SIG-M5 (cell line): ENCODE measurements around the gene IPMK.
"Not testable (repeated sequence)": the region's sequence is repeated elsewhere in the genome, so short reads cannot be mapped to it uniquely, and the experiment has no call there.

Experiments used
- DNase-seq: peaks from one replicate; lab custom pipeline; 2025; lab: John Stamatoyannopoulos, UW

The IPMK gene

GRCh38 chr10:58266826-58267712, 625 bp downstream of the IPMK start:
- DNase-seq = peak; percentile 73

DNA sequence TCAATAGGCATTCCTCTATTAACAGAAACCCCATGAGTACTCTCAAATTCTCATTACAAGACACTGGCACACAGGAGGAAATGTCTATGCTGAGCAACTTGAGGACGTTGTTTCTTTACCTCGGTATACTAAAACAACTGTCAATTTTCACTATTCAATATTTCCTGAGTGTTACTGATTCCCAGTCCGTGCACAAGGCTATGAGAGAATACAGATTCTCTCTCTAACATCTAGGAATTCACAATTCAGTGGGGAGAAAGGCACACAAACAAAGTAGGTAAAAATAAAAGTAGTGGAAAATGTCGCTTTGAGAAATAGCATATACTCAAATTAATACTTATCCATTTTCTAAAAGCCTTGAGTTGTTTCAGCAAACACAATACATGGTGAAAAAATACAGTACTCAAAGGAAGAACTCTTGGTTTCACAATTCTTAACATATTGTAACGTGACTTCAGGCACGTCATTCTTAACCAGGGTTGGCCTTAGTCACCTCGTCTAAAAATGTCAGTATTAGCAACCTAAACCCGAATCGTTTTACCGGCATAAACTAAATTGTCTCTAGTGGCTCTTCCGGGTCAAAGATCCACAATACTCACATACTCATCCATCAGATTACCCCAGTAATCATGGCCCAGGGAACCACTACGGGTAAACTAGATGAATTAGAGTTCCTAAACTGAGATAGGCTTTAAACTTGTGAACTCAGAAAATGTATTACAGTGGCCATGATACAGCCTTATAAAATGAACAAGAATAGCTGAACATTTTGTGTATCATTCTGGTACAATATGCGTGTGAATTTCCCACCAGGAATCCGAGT, 1.5 kb downstream of the IPMK start:
- peak; percentile 21 for DNase-seq

DNA sequence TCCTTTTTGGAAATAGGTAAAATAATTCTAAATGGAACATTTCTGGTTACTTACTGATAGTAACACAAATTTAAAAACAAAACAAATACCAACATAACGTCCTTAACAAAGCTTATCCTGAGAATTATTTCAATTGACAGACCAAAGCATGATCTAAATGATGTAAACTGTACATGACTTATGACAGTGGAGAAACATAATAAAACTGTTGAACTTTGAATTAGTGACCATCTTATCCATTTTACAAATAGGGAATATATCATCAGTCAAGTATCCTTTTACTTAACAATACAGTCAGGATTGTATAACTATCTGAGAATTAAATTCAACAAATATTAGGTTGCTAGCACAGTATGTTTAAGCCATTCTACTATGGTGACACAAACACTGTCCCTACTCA, 2.4 kb downstream of the IPMK start:
- DNase-seq = no peak

DNA sequence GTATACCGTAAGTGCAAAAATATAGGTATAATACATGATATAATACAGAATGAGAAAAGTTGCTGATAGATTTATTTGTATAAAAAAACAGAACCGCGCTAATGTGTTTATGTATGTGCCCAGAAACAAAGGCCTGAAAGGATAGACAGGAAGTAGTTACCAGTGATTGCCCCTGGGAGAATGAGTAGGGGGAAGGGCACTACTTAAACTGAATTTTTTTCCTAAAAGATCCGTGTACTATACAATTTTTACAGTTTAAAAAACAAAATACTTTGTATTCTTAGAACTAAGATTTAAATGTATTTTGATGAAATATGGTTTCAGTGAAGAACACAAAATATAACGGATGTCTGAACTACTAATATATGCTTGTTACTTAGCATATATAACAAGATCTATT, 2.9 kb downstream of the IPMK start:
- DNase-seq = no peak

- DNase-seq = no peak
These were observed 4.9 kb downstream of the IPMK start for GRCh38 chr10:58262766-58263165.

DNA sequence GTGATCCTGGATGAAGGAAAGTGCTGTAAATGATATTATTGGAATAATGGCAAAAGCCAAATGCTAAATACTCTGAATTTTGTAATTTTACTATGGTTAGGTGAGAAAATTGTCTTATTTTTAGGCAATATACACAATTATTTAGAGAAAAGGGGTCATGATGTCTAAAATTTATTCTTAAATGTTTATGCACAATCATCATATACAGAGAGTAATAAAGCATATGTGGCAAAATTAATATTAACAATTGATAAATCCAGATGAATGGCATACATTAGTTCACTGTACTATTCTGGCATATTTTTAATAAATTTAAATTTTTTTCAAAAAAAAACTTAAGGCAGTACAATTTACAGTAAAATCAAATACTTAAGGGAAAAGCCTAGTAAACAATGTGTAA, 7.4 kb downstream of the IPMK start:
- DNase-seq = no peak

GRCh38 chr10:58258977-58259692, 8.6 kb downstream of the IPMK start:
- no peak for DNase-seq

- DNase-seq = not testable (repeated sequence)
These were observed 11.5 kb downstream of the IPMK start for GRCh38 chr10:58256013-58256780.

DNA sequence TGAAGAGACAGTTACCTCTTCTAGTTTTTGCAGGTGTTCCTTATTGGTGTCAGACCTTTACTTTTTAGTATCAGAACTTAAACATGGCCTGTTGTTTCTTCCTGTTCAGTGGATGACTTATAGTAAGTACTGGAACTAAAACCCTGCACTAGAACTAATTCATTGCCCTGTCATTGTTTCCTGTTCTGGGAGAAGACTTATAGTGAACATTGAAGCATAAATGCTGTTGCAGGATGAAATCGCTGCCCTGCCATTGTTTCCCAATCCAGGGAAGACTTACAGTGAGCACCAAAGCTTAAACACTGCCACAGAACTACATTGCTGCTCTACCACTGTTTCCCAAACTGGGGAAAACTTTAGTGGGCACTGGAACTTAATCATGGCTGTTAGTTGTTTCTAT, 13.1 kb downstream of the IPMK start:
- no peak for DNase-seq

DNA sequence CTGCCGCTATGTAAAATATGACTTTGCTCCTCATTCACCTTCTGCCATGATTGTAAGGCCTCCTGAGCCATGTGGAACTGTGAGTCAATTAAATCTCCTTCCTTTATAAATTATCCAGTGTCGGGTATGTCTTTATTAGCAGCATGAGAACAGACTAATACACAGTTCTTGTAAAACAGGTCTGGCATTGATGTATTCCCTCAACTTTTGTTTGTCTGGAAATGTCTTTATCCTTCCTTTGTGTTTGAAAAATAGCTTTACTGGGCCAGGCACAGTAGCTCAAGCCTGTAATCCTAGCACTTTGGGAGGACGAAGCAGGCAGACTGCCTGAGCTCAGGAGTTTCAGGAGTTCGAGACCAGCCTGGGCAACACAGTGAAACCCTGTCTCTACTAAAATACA, 14.5 kb downstream of the IPMK start:
- no peak for DNase-seq

DNA sequence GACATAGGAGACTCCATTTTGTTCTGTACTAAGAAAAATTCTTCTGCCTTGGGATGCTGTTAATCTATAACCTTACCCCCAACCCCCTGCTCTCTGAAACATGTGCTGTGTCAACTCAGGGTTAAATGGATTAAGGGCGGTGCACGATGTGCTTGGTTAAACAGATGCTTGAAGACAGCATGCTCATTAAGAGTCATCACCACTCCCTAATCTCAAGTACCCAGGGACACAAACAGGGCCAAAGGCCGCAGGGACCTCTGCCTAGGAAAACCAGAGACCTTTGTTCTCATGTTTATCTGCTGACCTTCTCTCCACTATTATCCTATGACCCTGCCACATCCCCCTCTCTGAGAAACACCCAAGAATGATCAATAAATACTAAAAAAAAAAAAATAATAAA, 23.0 kb downstream of the IPMK start:
- DNase-seq = not testable (repeated sequence)

GRCh38 chr10:58244242-58244641, 23.5 kb downstream of the IPMK start:
- not testable (repeated sequence) for DNase-seq

DNA sequence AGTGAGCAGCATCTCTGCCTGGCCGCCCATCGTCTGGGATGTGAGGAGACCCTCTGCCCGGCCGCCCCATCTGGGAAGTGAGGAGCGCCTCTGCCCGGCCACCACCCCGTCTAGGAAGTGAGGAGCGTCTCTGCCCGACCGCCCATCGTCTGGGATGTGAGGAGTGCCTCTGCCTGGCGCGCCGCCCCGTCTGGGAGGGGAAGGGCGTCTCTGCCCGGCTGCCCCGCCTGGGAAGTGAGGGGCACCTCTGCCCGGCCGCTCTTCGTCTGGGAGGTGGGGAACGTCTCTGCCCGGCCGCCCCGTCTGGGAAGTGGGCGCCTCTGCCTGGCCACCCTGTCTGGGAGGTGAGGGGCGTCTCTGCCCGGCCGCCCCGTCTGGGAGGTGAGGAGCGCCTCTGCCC, 23.9 kb downstream of the IPMK start:
- DNase-seq = not testable (repeated sequence)

DNA sequence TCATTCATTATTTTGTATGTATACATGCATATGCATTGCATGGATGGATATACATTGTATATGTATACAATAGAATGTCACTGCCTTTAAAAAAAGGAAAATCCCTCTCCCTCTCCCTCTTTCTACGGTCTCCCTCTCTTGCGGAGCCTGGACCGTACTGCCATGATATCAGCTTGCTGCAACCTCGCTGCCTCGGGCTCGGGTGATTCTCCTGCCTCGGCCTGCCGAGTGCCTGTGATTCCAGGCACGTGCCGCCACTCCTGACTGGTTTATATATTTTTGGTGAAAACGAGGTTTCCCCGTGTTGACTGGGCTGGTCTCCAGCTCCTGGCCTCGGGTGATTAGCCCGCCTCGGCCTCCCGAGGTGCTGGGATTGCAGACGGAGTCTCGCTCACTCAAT, 24.4 kb downstream of the IPMK start:
- no peak for DNase-seq

- no peak for DNase-seq
These were observed 26.3 kb downstream of the IPMK start for GRCh38 chr10:58241346-58241745.

DNA sequence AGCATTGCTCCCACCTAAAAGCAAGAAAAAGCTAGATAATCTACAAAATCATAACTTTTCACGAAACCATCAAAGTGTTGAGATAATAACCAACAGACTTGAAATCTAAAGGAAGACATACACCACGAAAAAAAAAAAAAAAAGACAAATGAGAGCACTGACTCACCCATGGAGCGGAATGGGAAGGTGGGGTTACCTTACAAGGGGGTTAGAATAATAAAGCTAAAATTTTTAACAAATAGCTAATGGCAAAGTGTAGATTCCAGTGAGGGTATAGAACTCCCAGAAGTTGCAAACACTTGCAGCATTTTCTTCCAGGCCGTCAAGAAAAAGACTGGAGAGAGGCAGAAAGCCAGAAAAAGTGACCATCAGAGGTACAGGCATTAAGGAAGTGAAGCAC, 27.2 kb downstream of the IPMK start:
- DNase-seq = no peak

- no peak for DNase-seq
These were observed 28.0 kb downstream of the IPMK start for GRCh38 chr10:58239561-58240169.

GRCh38 chr10:58237014-58237834, 30.5 kb downstream of the IPMK start:
- no peak for DNase-seq

GRCh38 chr10:58229856-58230255, 37.8 kb downstream of the IPMK start:
- not testable (repeated sequence) for DNase-seq

DNA sequence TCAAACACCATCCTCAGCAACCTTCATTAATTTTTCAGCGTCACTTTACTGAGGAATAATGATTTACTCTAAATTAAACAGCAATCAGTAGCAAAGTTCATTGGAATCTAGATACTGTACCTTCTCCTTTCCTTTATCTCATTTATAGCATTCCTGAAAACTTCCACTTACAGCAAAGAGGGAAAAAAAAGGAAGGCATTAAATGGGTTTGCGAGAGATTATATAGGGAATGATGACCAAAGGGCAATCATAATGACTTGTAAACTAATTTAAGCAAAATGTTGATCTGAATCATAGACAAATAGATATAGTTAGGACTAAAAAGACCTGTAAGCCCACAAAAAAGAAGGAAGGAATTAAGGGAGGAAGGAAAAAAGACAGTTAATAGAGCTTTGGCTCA, 42.0 kb downstream of the IPMK start:
- no peak for DNase-seq
